Caco-2 (cell line): ENCODE results near the gene B3GNT7. TPM values are rescaled to one million over a fixed set of nuclear protein-coding genes. Genes with fewer than 3 reads are reported as not detected.
"Not testable (repeated sequence)": the region's sequence is repeated elsewhere in the genome, so short reads cannot be mapped to it uniquely, and the experiment has no call there.

Experiments used
- BruUV-seq: library from RNA; stranded (reverse); fragments of 400-500 nt; replicated peaks from 2 replicates; lab custom pipeline; 2021; lab: Mats Ljungman, UMichigan
- CTCF ChIA-PET: fragments of 300-600 bp; sonication (Branson Sonifier 250); formaldehyde crosslinking; loops from one replicate; lab custom pipeline; 2022; ENCODE audit warnings: antibody characterized with exemption; lab: Charles Lee
- POLR2A ChIA-PET: fragments of 300-600 bp; sonication (Branson Sonifier 250); formaldehyde crosslinking; loops from one replicate; lab custom pipeline; 2022; ENCODE audit warnings: antibody characterized with exemption; lab: Charles Lee
- DNase-seq, 2 experiments: peaks; one replicate each; pipeline versions ENCODE4 v3.0.0 to v3.0.0-alpha.2; 2020 to 2022
- H3K27me3 ChIP-seq: replicated peaks from 2 replicates; pipeline ENCODE4 v1.6.0; 2011; ENCODE audit warnings: low read length; ENCODE audit not compliant: control insufficient read depth, insufficient read depth
- H3K36me3 ChIP-seq: 2 replicates; pipeline ENCODE4 v1.5.1; 2011; ENCODE audit warnings: low read length; ENCODE audit not compliant: control insufficient read depth, insufficient read depth
- H3K4me1 ChIP-seq: fragments of 250-450 bp; sonication (Bioruptor Pico); 2 replicates; pipeline ENCODE4 v1.5.1; 2020; ENCODE audit warnings: mild to moderate bottlenecking
- H3K4me3 ChIP-seq: 2 replicates; pipeline ENCODE4 v1.5.1; 2011; ENCODE audit warnings: low read depth, mild to moderate bottlenecking, control low read depth, low read length
- H3K9me3 ChIP-seq: fragments of 250-450 bp; sonication (Bioruptor Pico); 2 replicates; pipeline ENCODE4 v1.5.1; 2020; ENCODE audit warnings: mild to moderate bottlenecking, moderate library complexity
- H3K27ac Mint-ChIP-seq: one replicate; pipeline ENCODE4 v1.8.0; 2022; ENCODE audit warnings: mixed read lengths; ENCODE audit not compliant: unreplicated experiment
- H3K27me3 Mint-ChIP-seq: one replicate; pipeline ENCODE4 v1.8.0; 2022; ENCODE audit warnings: mixed read lengths; ENCODE audit not compliant: insufficient read depth, unreplicated experiment
- H3K36me3 Mint-ChIP-seq: one replicate; pipeline ENCODE4 v1.8.0; 2022; ENCODE audit warnings: mild to moderate bottlenecking, mixed read lengths; ENCODE audit not compliant: insufficient read depth, unreplicated experiment
- H3K4me1 Mint-ChIP-seq: one replicate; pipeline ENCODE4 v1.8.0; 2022; ENCODE audit warnings: low read depth, mixed read lengths; ENCODE audit not compliant: unreplicated experiment
- H3K4me3 Mint-ChIP-seq: one replicate; pipeline ENCODE4 v1.8.0; 2022; ENCODE audit warnings: mild to moderate bottlenecking, moderate library complexity, mixed read lengths; ENCODE audit not compliant: unreplicated experiment
- H3K9me3 Mint-ChIP-seq: one replicate; pipeline ENCODE4 v1.8.0; 2022; ENCODE audit warnings: mixed read lengths; ENCODE audit not compliant: unreplicated experiment
- intact Hi-C: fragments of 100-400 bp; cut with micrococcal nuclease; formaldehyde crosslinking; loops from one replicate; pipeline ENCODE4 v1.10.0; 2022; ENCODE audit not compliant: unreplicated experiment
- total RNA-seq: library from RNA; stranded (reverse); gene quantifications from 2 replicates; pipeline ENCODE4 v1.2.3, GENCODE V29; 2022
- TF ChIP-seq, protein P1 (sequence below), 2 experiments: fragments of 200-600 bp in 1 of 2; IDR thresholded peaks; 1 replicate in 1 of 2; 2 replicates in 1 of 2; pipeline versions ENCODE4 v1.5.1 to v1.8.0; 2011 to 2022; ENCODE audit warnings: antibody characterized with exemption in 1 of 2, control low read depth in 1 of 2, inconsistent platforms in 1 of 2, low read depth in 1 of 2, low read length in 1 of 2, mild to moderate bottlenecking in 1 of 2, moderate library complexity in 1 of 2; ENCODE audit not compliant: insufficient read depth in 1 of 2, severe bottlenecking in 1 of 2, unreplicated experiment in 1 of 2

B3GNT7 gene
- total RNA-seq, 1 experiment from 2014 or later: 2.7 TPM

GRCh38 chr2:231348173-231348572, 47.3 kb upstream of the B3GNT7 start:
- intact Hi-C loops: no loop called here
- no TSS peak for BruUV-seq
- no peak overlapping the region for H3K27ac Mint-ChIP-seq
- Histone ChIP-seq H3K9me3 (no peaks in the 10 kb centered on the region), H3K36me3 (no peaks in the 10 kb centered on the region), H3K4me1 (peaks cover 12% of the 10 kb centered on the region; the same call in 1 of the 2 replicates), H3K4me3 (no peak overlapping the region), H3K27me3 (no peaks in the 10 kb centered on the region)
- DNase-seq: peak; percentile 62 to 66
- no peak overlapping the region for H3K4me3 Mint-ChIP-seq
- TF ChIP-seq, protein P1, sequence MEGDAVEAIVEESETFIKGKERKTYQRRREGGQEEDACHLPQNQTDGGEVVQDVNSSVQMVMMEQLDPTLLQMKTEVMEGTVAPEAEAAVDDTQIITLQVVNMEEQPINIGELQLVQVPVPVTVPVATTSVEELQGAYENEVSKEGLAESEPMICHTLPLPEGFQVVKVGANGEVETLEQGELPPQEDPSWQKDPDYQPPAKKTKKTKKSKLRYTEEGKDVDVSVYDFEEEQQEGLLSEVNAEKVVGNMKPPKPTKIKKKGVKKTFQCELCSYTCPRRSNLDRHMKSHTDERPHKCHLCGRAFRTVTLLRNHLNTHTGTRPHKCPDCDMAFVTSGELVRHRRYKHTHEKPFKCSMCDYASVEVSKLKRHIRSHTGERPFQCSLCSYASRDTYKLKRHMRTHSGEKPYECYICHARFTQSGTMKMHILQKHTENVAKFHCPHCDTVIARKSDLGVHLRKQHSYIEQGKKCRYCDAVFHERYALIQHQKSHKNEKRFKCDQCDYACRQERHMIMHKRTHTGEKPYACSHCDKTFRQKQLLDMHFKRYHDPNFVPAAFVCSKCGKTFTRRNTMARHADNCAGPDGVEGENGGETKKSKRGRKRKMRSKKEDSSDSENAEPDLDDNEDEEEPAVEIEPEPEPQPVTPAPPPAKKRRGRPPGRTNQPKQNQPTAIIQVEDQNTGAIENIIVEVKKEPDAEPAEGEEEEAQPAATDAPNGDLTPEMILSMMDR (IDR thresholded peaks at IDR 0.05; ENCODE audit: insufficient read depth in 1 of 2, low read depth in 1 of 2, low read length in 1 of 2, severe bottlenecking in 1 of 2, unreplicated experiment in 1 of 2): no peak
- ChIA-PET POLR2A (no interaction called here), CTCF (no interaction called here)
- H3K4me1 Mint-ChIP-seq: peaks cover 24% of the 10 kb centered on the region
- H3K36me3 Mint-ChIP-seq: peaks cover 6% of the 10 kb centered on the region
- H3K27me3 Mint-ChIP-seq: no peaks in the 10 kb centered on the region
- no peaks in the 10 kb centered on the region for H3K9me3 Mint-ChIP-seq

DNA sequence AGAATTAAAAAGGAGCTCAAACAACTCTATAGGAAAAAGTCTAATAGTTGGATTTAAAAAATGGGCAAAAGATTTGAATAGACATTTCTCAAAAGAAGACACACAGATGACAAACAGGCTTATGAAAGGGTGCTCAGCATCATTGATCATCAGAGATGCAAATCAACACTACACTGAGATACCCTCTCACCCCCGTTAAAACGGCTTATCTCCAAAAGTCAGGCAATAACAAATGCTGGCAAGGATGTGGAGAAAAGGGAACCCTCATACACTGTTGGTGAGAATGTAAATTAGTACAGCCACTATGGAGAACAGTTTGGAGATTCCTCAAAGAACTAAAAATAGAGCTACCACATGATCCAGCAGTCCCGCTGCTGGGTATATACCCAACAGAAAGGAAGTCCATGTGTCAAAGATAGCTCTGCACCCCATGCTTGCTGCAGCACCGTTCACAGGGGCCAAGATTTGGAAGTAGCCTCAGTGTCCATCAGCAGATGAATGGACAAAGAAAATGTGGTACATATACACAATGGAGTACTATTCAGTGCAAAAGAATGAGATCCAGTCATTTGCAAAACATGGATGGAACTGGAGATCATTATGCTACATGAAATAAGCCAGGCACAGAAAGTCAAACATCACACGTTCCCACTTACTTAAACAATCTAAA, 46.7 kb upstream of the B3GNT7 start:
- Mint-ChIP-seq H3K4me3 (no peak overlapping the region), H3K27me3 (no peaks in the 10 kb centered on the region), H3K4me1 (peaks cover 22% of the 10 kb centered on the region), H3K36me3 (peaks cover 6% of the 10 kb centered on the region), H3K27ac (no peak overlapping the region), H3K9me3 (no peaks in the 10 kb centered on the region)
- DNase-seq: no peak
- H3K9me3 ChIP-seq: no peaks in the 10 kb centered on the region
- no peak overlapping the region for H3K4me3 ChIP-seq
- no TSS peak for BruUV-seq
- CTCF ChIA-PET: no interaction called here
- intact Hi-C loops: no loop called here
- H3K27me3 ChIP-seq: no peaks in the 10 kb centered on the region
- peaks cover 12% of the 10 kb centered on the region; the same call in 1 of the 2 replicates for H3K4me1 ChIP-seq
- POLR2A ChIA-PET: no interaction called here
- no peaks in the 10 kb centered on the region for H3K36me3 ChIP-seq
- TF ChIP-seq, protein P1 (IDR thresholded peaks at IDR 0.05; ENCODE audit: insufficient read depth in 1 of 2, low read depth in 1 of 2, low read length in 1 of 2, severe bottlenecking in 1 of 2, unreplicated experiment in 1 of 2): no peak

DNA sequence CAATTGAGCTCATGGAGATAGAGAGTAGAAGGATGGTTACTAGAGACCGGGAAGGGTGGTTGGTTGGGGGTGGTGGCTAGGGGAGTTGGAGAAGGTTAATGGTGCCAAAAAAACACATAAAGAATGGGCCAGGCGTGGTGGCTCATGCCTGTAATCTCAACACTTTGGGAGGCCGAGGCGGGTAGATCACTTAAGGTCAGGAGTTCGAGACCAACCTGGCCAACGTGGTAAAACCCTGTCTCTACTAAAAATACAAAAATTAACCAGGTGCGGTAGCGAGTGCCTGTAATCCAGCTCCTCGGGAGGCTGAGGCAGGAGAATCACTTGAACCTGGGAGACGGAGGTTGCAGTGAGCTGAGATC, 46.2 kb upstream of the B3GNT7 start:
- peaks cover 17% of the 10 kb centered on the region for H3K4me1 Mint-ChIP-seq
- H3K4me1 ChIP-seq: peaks cover 12% of the 10 kb centered on the region; the same call in 1 of the 2 replicates
- intact Hi-C loops, POLR2A ChIA-PET, DNase-seq, H3K4me3 Mint-ChIP-seq, CTCF ChIA-PET, H3K4me3 ChIP-seq, H3K9me3 ChIP-seq, H3K27ac Mint-ChIP-seq, H3K36me3 ChIP-seq, H3K27me3 Mint-ChIP-seq, H3K9me3 Mint-ChIP-seq, H3K27me3 ChIP-seq, BruUV-seq, H3K36me3 Mint-ChIP-seq: not testable (repeated sequence)
